Measurements from ENCODE around the gene FBRS.
A peak's percentile ranks its signal among the peaks of the same experiment; 100 is the strongest.

FBRS gene

DNA sequence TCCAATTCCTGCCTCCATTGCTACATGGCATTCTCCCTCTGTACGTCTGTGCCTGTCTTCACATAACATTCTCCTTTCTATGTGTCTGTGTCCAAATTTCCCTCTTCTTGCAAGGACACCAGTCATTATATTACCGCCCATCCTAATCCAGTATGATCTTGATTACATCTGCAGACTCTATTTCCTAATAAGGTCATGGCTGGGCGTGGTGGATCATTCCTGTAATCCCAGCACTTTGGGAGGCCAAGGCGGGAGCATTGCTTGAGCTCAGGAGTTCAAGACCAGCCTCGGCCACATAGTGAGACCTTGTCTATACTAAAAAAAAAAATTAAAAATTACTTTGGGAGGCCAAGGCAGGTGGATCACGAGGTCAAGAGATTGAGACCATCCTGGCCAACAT is 12.5 kb upstream of the FBRS start:
- DNase-seq: no peak

DNA sequence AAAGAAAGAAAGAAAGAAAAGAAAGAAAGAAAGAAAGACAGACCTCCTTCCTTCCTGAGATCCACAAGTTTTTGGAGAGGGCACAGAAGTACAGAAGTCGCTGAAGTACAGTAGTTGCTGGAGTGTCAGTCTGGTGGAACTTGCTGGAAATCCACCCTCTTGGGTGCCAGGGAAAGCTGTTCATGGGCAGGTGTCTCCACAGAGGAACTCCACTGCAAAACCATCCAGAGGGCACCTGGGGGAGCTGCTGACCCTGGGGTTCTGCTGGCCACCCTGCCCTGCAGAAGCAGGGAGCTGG is 11.0 kb upstream of the FBRS start:
- no peak for DNase-seq

DNA sequence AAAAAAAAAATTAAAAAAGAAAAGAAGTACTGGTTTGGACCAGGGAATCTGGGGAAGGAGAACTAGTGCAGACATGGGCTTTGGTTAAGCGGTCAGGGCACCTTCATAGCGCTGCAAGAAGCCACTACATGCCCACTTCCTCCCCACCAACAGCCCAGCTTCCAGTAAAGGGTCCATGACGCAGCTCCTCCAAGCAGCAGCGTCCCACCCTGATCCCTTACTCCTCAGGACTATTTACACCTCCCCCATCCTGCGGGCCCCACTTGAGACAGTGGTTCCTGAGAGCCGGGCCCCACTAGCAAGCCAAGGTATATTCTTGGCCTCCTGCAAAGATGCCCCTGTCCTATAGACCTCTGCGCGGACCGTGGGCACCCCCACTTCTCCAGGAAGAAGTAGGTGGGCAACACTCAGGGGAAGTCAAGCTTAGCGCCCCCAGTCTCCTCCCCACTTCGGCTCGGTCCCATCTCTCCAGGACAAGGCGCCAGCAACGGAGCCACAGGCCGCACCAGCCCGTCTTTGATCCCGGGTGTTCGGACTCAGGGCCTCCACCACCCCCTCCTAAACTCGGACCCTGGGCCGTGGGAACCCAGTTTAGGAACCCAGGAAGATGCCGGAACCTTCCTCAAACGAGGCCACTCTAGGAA is 8.4 kb upstream of the FBRS start:
- no peak for DNase-seq

DNA sequence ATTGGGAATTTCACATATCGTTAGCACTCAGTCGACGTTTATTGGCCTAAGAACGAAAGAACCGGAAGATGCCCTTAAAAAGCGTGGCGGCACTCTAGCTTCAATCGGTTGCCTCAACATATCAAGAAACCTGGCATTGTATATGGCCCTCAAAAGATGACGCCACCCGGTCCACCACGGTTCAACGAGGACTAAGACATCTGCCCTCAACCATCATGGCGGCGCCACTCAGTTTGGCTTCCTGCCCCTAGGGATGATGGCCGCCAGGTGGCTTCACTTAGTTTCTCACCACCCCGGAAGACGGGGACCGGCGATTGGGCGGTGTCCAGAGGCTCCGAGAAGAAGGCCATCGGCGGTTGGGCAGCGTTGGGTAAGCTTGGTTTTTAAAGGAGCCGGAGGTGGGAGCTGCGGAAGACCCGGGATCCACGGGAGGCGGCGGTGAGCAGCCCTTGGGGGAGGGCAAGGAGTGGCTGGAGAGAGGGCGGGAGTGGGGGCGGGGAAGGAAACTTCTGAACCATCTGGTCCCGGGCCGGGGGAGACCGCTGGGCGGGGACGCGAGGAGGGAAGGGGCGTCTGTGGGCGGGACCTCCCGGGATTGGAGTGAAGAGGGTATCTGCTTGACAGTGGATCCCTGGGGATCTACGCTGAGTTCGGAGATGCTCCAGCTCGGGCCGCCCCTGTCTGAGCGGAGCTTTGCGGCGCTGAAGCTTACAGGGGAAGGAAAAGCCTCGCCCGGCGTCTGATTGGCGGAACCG is 7.7 kb upstream of the FBRS start, which contains the start of gene PRR14:
Gene PRR14 (plus strand): TSS at position 592 of the 755 bp plus-strand sequence. CDS start 686 bp downstream, outside the sequence.
- DNase-seq: peak; percentile 100

DNA sequence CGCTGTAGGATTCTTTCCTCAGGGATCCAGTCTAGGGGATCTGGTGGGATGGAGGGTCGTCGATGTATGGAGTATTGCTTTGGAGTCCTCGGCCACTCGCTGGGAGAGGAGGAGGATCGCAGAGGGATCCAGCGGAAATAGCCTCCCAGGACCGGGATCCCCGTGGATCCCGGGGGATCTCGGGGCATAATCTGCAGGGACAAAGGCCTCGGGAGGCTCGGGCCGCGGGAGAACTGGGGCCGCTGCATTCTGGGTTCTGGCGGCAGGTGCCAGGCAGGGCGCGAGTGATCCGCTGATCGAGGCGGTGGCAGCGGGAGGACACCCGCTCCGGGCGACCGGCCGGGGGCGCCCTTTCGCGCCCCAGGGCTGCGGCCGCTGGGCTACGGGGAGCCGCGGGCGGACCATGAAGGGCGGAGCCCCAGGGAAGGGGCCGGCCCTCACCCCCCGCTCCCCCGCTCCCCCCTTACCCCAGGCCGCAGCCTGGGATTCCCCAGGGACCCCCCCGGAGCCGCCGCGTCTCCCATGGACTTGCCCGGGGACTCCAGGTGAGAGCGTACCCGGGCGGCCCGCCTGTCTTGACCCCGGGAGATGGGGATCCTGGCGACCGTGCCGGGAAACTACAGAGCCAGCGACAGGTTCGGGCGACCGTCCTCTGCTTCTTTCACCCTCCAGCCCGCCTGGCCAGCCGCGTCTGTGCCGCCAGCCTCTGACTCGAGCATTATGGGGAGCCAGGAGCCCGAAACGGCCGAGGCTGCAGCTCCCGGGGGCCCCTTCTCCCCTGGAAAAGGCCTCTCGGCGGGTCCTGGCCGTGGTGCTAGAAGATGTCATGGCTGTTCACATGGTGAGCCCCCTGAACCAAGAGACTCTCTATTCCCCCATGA is 6.9 kb upstream of the FBRS start:
- DNase-seq: peak; percentile 61 to 78

DNA sequence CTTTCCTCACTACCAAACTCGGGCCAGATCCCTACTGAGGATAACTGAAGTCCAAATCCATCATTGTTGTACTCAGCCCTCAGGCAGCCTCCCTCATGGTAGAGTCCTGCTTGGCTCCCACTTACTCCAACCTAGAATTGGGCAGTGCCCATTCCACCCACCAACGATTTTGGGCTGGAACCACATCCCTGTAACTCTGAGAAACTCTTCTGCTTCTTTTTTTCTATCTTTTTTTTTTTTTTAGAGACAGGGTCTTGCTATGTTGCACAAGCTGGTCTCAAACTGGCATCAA is 6.3 kb upstream of the FBRS start:
- peak in 1 of 2 experiments; percentile 35 for DNase-seq

DNA sequence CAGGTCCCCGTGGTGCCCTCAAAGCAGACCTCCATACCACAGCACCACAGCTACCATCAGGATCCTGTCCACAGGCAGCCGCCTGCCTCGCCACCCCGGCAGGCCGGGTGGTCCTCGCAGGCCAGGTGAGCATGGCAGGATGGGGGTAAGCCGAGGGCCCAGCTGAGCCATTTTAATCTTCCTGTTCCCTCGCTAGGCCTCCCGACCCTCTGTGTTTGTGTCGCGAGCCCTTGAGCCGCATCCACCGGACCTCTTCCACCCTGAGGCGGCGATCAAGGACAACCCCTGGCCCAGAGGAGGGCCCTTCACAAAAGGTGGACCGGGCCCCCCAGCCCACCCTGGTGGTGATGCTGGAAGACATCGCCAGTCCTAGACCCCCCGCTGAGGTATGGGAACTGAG is 5.5 kb upstream of the FBRS start:
- DNase-seq: no peak

DNA sequence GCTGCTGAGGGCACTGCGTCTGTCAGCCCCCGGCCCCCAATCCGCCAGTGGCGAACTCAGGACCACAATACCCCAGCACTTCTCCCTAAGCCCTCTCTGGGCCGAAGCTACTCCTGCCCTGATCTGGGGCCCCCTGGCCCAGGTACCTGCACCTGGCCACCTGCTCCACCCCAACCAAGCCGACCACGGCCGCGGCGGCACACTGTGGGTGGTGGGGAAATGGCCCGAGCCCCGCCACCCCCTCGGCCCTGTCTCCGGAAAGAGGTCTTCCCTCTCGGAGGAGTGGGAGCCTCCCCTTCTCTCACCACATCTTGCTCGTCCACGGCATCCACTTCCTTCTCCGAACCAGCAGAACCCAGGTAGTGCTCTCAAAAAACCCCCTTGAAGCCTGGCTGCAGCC is 3.4 kb upstream of the FBRS start:
- DNase-seq: no peak

DNA sequence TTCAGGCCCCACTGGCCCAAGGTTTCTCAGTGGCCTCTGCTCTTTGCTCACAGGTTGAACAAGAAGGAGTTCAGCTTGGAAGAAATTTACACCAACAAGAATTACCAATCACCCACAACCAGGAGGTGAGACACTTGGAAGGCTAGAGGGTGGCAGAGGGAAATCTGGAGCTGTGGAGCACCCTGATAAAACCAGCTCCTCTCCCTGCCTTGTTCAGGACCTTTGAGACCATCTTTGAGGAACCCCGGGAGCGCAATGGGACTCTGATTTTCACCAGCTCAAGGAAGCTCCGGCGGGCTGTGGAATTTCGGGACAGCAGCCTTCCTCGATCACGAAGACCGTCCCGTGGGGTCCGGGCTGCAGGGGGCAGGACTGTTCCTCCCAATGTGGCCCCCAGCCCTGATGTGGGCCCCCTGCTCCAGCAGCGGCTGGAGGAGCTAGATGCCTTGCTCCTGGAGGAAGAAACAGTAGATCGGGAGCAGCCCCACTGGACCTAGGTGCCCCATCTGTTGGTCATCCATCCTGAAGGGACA is 2.4 kb upstream of the FBRS start:
- DNase-seq: no peak

DNA sequence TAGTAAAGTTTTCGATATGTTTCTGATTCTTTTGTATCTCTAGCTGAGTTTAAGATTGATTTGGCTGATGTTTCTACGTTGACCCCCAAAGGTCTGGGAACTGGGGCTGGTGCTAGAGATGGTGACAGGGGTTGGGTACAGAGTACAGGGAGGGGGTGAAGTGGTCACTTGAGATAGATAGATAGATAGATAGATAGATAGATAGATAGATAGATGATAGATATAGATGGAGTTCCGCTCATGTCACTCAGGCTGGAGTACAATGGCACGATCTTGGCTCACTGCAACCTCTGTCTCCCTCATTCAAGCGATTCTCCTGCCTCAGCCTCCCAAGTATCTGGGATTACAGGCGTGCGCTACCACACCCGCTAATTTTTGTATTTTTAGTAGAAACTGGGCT is 1.8 kb upstream of the FBRS start:
- no peak for DNase-seq

DNA sequence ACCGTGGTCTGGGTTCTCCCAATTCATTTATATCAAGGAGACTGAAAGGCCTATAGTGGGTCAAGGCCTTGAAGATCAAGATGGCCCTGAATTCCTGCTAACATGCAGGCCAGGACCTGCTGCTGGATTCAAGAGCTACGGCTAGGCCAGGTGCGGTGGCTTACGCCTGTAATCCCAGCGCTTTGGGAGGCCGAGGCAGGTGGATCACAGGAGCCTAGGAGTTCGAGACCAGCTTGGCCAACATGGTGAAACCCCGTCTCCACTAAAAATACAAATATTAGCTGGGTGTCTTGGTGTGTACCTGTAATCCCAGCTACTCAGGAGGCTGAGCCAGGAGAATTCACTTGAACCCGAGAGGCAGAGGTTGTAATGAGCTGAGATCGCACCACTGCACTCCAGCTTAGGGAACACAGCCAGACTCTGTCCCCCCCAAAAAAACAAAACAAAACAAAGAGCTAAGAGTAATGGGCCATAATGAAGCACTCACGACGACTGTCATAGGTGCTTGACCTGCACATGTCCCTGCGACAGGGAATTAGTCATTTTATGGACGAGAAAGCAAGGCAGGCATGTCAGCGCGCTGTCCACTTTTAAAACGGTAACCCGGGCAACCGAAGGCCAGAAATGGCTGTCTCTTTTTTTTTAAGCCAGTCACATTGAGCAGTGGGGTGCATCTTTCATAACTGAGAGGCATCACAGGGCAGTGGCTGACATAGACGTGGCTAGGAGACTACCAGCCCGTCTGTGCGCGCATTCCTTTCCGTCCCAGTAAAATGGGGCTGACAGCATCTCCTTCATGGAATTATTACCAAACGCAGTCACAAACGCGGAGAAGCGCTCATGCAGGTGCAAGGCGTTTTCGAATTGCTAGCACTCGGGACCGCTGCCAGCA is 1.0 kb upstream of the FBRS start:
- no peak for DNase-seq

DNA sequence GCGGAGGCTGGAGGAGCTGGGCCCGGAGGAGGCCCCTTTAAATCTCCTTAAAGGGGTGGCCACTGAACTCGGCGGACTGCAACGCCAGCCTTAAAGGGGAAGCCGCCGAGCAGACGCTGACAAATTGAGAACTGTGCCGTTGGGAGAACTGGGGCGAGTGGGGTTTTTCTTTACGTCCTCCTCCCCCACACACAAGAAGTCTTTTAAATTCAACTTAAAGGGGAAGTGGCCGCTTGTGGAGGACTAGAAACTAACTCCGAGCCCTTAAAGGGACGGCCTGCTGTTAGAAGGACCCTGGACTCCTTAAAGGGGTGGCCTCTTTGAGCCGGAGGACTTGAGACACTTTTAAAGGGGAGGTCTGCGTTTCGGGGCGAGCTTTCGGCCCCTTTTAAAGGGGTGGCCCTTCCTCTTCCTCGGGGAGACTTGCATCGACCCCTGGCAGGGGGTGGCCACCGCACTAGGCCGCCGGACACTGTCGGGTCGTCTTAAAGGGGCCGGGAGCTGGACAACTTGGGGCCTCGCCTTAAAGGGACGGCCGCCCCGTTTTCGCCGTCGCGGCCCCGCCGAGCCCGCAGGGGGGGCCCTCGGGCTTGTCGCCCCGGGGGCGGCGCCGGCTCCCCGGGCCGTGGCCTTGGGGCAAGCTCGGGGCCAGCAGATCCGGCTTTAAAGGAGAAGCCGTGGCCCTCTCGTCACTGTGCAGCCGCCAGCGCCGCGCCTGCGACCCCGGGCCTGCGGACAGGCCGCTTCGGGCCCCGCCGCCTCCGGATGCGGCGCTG is 688 bp downstream of the FBRS start:
- DNase-seq: peak; percentile 99

DNA sequence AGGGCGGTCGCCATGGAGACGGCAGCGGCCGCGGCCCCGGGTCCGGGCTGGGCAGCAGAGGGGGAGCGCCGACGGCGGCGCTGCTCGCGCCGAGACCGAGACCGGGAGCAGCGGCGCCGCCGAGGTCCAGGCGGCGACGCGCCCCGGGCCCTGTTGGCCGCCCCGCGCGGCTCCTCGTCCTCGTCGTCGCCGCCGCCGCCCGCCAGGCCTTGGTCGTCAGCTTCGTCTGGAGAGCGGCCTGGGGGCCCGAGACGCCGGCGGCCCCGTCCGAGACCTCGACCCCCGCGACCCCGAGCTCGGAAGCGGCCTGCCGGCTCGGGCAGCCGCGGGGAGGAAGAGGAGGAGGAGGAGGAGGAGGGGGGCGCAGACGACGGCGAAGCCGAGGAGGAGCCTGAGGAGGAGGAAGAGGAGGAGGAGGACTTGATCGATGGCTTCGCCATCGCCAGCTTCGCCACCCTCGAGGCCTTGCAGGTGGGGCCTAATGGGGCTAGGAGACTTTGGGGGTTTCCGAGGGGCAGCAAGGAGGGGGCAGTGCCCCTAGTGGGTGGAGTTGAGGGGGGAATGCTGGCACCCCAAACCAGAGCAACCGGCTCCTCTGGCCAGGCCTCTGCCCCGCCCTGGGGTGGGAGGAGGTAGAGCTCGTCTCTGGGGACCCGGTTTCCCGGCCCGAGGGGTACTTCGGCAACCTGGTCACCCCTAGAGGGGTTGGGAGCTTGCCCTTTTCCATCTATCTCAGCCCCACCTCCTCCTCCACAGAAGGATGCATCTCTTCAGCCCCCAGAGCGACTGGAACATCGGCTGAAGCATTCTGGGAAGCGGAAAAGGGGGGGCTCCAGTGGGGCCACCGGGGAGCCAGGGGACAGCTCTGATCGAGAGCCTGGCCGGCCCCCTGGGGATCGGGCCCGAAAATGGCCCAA is 1.5 kb downstream of the FBRS start:
- DNase-seq: no peak

DNA sequence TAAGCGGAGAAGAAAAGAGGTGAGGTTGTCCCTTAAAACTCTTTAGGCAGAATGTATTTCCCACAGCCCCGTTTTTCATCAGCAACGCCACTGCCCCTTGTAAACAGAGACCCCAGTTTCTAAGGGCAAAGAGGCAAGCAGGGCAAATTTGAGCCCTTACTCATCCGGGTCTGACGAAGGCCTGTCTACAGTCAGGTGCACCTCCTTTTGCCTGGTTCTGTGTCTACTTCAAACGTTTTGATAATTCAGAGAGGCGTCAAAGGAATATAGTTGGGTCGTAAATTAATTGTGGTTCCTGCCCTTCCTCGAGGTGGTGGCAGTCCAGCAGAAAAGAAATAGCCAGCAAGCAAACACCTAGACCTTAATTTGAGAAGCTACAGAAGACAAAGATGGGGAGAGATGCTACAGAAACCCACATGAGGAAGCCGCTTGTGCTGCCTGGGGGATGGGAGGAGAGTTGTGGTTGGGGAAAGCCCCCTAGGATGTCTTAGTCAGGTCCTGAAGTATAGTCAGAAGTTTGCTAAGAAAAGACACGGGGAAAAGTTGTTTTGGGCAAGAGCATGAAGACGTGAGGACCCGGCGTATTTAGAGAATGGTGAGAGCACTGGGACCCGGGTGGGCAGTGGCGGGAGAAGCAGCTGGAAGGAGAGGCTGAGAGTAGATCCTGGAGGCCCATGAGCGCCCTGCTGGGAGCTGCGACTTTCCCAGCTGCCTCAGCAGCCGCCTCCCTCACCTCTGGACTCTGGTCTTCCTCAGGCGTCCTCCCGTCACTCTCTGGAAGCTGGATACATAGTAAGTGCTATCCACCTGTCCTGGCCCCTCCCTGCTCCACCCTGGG is 2.4 kb downstream of the FBRS start:
- no peak for DNase-seq

DNA sequence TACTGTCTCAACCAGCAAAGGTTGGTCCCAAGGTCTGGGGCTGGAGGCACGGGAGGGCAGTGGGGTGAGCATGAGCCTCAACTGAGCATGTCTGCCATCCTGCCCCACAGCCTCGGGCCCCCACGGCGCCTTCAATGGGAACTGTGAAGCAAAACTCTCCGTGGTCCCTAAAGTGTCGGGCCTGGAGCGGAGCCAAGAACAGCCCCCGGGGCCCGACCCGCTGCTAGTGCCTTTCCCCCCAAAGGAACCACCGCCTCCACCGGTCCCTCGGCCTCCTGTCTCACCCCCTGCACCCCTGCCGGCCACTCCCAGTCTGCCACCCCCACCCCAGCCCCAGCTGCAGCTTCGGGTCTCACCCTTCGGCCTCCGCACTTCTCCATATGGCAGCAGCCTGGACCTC is 4.2 kb downstream of the FBRS start:
- no peak for DNase-seq

DNA sequence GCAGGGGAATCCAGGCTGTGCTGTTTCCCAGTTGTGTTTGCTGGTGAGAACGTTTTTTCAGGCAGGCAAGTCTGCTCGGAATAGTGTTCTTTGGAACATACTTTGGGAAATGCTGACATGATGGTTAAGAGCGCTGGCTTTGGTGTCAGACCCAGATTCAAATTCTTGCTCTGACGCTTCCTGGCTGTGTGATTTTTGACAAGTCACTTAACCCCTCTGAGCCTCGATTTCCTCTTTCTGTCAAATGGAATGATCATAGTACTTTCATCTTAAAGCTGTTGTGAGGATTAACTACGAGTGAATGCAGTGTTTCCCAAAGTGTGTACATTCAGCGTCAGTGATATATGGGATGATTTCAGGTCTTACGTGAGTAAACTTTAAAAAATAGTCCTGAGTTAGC is 4.8 kb downstream of the FBRS start:
- no peak for DNase-seq

DNA sequence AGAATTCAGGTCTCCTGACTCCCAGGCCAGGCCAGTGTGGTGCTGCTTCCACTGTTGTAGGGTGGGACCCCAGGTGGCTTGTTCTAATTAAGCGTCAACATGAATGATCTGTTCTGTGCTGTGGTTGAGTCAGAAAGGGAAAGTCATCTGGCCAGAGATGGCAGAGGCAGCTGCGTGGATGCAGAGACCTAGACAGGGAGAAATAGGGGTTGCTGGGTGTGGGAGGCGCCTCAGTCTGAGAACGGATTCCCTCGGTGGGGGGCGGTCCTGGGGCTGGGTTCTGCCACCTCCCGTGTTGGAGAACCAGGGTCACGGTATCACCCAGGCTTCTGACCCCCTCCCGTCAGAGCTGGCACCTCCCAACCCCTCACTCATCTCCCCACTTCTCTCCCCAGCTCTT is 5.6 kb downstream of the FBRS start:
- no peak for DNase-seq

DNA sequence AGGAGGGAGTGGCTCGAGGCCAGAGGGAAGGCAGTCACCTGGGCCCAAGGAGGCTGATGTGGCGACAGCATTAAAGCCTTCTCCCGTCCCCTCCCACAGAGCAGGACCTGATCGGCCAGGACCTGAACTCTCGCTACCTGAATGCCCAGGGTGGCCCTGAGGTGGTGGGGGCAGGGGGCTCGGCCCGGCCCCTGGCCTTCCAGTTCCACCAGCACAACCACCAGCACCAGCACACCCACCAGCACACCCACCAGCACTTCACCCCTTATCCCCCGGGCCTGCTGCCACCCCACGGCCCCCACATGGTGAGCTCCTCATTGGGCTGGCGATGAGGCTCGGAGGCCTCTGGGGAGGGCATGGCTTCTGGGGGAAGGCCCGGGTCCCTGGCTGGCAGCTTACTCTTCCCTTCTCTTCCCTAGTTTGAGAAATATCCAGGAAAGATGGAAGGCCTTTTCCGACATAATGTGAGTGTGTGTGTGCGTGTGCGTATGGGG is 6.4 kb downstream of the FBRS start:
- DNase-seq: no peak

DNA sequence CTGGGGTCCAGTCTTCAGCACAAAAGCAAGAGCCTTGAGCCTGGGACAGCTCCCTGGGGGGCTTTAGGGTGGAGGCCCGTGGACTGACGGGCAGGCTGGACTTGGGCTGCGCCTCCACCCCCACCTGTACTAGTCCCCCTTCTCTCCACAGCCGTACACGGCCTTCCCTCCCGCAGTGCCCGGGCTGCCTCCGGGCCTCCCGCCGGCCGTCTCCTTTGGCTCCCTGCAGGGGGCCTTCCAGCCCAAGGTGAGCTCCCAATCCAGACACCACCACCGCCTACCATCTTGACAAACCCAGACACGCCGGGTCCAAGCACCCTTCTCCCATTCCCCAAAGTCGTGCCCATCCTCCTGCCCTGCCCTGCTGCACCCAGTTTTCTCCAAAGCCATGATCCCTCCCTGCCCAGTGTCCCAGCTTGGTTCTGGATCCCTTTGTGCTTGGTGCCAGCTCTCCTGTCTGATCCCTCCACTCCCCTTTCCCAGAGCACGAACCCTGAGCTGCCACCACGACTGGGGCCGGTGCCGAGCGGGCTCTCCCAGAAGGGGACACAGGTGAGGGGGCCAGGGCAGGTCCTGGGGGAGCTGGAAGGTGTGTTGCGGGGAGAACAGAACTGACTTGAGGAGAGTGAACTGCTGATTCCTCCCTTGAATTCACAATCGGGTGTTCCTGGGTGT is 7.1 kb downstream of the FBRS start:
- no peak for DNase-seq
